ENCODE measurements around the gene CIT. TPM values are rescaled to one million over a fixed set of nuclear protein-coding genes. Genes with fewer than 3 reads are reported as not detected.

CIT gene
- total and polyA plus RNA-seq, 9 of the 15 experiments (the other 6 are each of a cell fraction or from before 2014, with no cell fraction given) = 1.1 to 46.7 (median 21.3) TPM

- no peak overlapping the region for H3K4me2 ChIP-seq (ENCODE audit: insufficient read depth, low read length)
- no peak for TF ChIP-seq SREBF1 (IDR thresholded peaks at IDR 0.05; ENCODE audit: borderline replicate concordance, low read depth, low read length)
- TF ChIP-seq MYNN (IDR thresholded peaks at IDR 0.05) = no peak
- TF ChIP-seq MYNN (CRISPR knock-in tag; IDR thresholded peaks at IDR 0.05) = no peak
- TF ChIP-seq SREBF2 (CRISPR knock-in tag; IDR thresholded peaks at IDR 0.05) = no peak
- no peak for TF ChIP-seq ZNF512 (tag; IDR thresholded peaks at IDR 0.05)
- no peak for TF ChIP-seq SIN3B (IDR thresholded peaks at IDR 0.05; ENCODE audit: low read depth)
- no peak for TF ChIP-seq ESRRB (CRISPR knock-in tag; IDR thresholded peaks at IDR 0.05; ENCODE audit: borderline replicate concordance)
- no peak for TF ChIP-seq JUN (IDR thresholded peaks at IDR 0.05; ENCODE audit: borderline replicate concordance, low read depth, low read length)
- TF ChIP-seq JUN (CRISPR knock-in tag; IDR thresholded peaks at IDR 0.05; ENCODE audit: borderline replicate concordance) = no peak
- no peak for TF ChIP-seq ZNF324 (CRISPR knock-in tag; IDR thresholded peaks at IDR 0.05)
- TF ChIP-seq NUFIP1 (IDR thresholded peaks at IDR 0.05; ENCODE audit: partially characterized antibody) = no peak
- no peak for TF ChIP-seq ZFP30 (CRISPR knock-in tag; IDR thresholded peaks at IDR 0.05; ENCODE audit: borderline replicate concordance)
- no peaks in the 10 kb centered on the region for H3K79me2 ChIP-seq (ENCODE audit: control insufficient read depth, insufficient read depth, low read length)
- intact Hi-C loops (cut with micrococcal nuclease) (no loop called here), in situ Hi-C loops (cut with MboI) (no loop called here)
- H4K20me1 ChIP-seq (replicated peaks; ENCODE audit: control insufficient read depth, insufficient read depth, low read length) = no peaks in the 10 kb centered on the region
- ChIA-PET CTCF (ENCODE audit: low intra/inter-chr PET ratio) (no interaction called here), POLR2A (no interaction called here)
- H3K4me3 ChIP-seq = no peak overlapping the region
- peaks cover 0 to 4% of the 10 kb centered on the region in 2 experiments; a peak in 1 of 5 replicates for H3K4me1 ChIP-seq (replicated peaks in 1 of 2; ENCODE audit: control insufficient read depth in 2 of 2, insufficient read depth in 2 of 2, low read length in 2 of 2)
- peaks cover 54% of the 10 kb centered on the region for H3K36me3 ChIP-seq (ENCODE audit: control insufficient read depth, insufficient read depth, low read length)
- no peak overlapping the region for H3K27ac ChIP-seq (ENCODE audit: extremely low read depth, low read depth, low read length)
- DNase-seq (ENCODE audit: extremely low read depth in 1 of 4, low spot score in 3 of 4) (no peak), FAIRE-seq (no peak), ATAC-seq (no peak)
- 21% methylated on average over 1 of the region's 1 CpG for WGBS (ENCODE audit: insufficient coverage, low coverage, missing lambda C conversion rate)
- 0 out of 2 replicates have a peak, but pooled peaks cover 2% of the 10 kb centered on the region for H3K9me3 ChIP-seq (replicated peaks; ENCODE audit: control insufficient read depth, insufficient read depth, low read depth, low read length)
- no peak overlapping the region for H2AFZ ChIP-seq (ENCODE audit: low read depth, low read length)
- no TSS peak for BruUV-seq (replicated peaks)
- H3K27me3 ChIP-seq (ENCODE audit: control insufficient read depth in 2 of 2, insufficient read depth in 2 of 2, low read length in 2 of 2) = no peaks in the 10 kb centered on the region
- H3K9me1 ChIP-seq (ENCODE audit: control insufficient read depth, insufficient read depth, low read length) = no peaks in the 10 kb centered on the region
- no peak overlapping the region for H3K9ac ChIP-seq (ENCODE audit: insufficient read depth in 1 of 2, low read depth in 2 of 2, low read length in 2 of 2)
These were observed 40.3 kb downstream of the CIT start for GRCh38 chr12:119836781-119837180.

Data from K562 (cell line).